Activated naive CD8-positive, alpha-beta T cell treated with anti-CD3 and anti-CD28 coated beads, Interleukin-2, amount 50 U/mL, for 24 hours (primary cell): ENCODE results near the gene UQCR10.

Experiments
- ATAC-seq: fragments of 150-1000 bp; cut with Tn5 transposase; one replicate; pipeline ENCODE4 v1.10.0; 2021
- DNase-seq: peaks from one replicate; pipeline ENCODE4 v3.0.0; 2021
- H3K27ac Mint-ChIP-seq: one replicate; pipeline ENCODE4 v1.8.0; 2021; ENCODE audit warnings: mild to moderate bottlenecking, mixed read lengths
- H3K27me3 Mint-ChIP-seq: one replicate; pipeline ENCODE4 v1.8.0; 2021; ENCODE audit warnings: mixed read lengths
- H3K36me3 Mint-ChIP-seq: one replicate; pipeline ENCODE4 v1.8.0; 2021; ENCODE audit warnings: low read depth, mixed read lengths
- H3K4me1 Mint-ChIP-seq: one replicate; pipeline ENCODE4 v1.8.0; 2021; ENCODE audit warnings: mixed read lengths
- H3K4me3 Mint-ChIP-seq: one replicate; pipeline ENCODE4 v1.8.0; 2021; ENCODE audit warnings: mild to moderate bottlenecking, moderate library complexity, mixed read lengths
- H3K9me3 Mint-ChIP-seq: one replicate; pipeline ENCODE4 v1.8.0; 2021; ENCODE audit warnings: mixed read lengths

Gene UQCR10

DNA sequence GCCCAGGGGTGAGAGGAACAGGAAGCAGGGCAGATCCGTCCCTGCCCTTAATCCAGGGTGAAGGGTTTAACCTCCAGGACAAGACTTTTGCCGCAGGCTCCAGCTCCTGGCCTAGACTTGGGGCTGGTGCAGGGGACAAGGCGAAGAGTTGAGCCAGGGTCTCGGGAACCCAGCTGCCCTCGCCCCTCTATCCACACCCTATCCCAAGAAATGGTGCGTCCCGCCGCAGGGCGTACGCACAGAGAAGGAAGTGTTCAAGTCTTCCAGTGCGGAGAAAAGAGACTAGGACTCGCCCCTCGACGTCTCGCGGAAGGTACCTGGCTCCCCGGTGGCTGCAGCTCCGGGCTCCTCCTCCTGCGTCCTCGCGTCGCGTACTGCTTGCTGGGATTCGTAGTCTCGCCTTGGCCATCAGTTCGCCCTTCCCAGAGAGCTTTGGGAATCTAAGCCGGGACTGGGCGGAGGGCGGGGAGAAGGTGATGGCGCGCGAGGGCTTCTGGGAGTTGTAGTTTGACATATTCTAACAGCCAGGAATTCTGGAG, 468 bp upstream of the UQCR10 start, which contains the start of gene ZMAT5:
ZMAT5 (minus strand) TSS at position 376 of the 539 bp plus-strand sequence. CDS start 18,463 bp downstream, outside the sequence.
- Mint-ChIP-seq H3K27me3 (no peaks in the 10 kb centered on the region), H3K4me1 (peaks cover 41% of the 10 kb centered on the region), H3K27ac (peak within 1 kb of the TSS; percentile 99), H3K4me3 (peak within 1 kb of the TSS; percentile 100), H3K9me3 (no peaks in the 10 kb centered on the region), H3K36me3 (peaks cover 28% of the 10 kb centered on the region)
- peak; percentile 89 for DNase-seq
- peak; percentile 98 for ATAC-seq

DNA sequence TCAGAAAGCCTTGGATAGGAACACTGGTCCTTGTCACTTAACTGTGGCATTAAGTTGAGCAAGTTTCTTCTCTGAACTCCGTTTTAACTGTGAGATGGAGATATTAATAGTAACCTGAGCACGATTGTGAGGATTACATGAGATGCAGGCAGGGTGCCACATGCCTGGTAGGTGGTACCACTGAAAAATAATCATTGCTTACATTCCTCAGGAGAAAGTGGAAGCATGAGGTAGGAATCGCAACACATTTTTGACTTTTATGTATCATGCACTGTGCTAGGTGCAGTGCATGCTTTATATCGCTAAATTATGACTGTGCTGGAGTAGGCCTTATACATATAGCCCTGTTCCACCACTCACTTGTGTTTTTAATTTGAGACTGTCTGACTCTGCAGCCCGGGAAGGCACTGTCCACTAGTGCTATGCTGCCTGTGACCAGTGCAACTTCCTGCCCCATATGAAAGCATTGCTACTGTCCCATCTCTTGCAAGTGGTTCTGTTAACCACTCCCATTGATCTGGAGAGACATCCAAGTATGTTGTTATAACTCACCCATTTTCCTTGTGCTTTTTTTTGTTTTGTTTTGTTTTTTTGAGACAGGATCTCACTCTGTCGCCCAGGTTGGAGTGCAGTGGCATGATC, 1.0 kb downstream of the UQCR10 start:
- Mint-ChIP-seq H3K4me1 (peaks cover 41% of the 10 kb centered on the region), H3K27me3 (no peaks in the 10 kb centered on the region), H3K9me3 (no peaks in the 10 kb centered on the region), H3K4me3 (peak overlapping the region; percentile 100), H3K36me3 (peaks cover 31% of the 10 kb centered on the region), H3K27ac (peak overlapping the region; percentile 99)
- DNase-seq (no peak), ATAC-seq (no peak)

DNA sequence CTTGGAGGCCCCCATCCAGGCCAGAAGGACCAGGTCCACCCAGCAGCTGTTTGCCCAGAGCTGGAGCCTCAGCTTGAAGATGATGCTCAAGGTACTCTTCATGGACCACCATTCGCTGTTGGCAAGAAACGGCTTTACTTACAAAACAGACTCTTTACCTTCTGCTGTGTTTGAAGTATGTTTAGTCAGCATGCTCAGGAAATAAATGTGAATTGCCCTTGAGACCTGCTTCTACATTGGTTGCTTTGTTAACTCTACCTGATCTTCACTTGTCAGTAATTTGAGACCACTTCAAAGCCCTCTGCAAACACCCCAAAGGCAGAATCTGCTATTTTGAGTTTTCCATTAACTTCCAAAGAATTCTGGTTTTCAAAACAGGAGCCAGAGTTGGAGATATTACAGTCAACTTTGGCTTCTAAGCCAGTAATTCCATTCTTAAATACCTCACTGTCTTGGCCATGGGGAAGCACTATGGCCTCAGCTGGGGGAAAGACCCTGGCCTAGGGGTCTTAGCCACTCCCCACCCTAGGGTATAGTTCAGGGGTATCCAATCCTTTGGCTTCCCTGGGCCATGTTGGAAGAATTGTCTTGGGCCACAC, 2.7 kb downstream of the UQCR10 start:
- Mint-ChIP-seq H3K36me3 (peaks cover 31% of the 10 kb centered on the region), H3K9me3 (no peaks in the 10 kb centered on the region), H3K27me3 (no peaks in the 10 kb centered on the region), H3K27ac (no peak overlapping the region), H3K4me1 (peaks cover 34% of the 10 kb centered on the region), H3K4me3 (peak overlapping the region; percentile 100)
- ATAC-seq (no peak), DNase-seq (no peak)

DNA sequence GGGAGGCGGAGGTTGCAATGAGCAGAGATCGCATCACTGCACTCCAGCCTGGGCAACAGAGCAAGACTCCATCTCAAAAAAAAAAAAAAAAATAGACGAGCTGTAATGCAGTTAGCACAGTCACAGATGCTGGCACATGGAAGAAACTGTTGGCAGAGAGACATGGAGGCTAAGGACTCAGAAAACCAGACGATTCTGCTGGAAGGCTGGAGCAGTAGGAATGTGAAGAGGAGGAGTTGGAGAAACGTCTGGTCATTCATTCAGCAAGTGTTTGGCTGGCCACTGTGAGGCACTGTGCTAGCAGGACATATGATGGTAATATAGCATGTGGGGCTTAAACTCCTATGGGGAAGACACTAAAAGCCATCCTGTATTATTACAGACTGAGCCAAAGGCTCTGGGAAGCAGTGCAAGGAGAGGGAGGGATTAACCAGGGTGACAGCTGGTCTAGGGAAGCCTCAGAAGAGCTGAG, 5.0 kb downstream of the UQCR10 start:
- ATAC-seq (no peak), DNase-seq (no peak)
- no peak overlapping the region for H3K27ac Mint-ChIP-seq
- peaks cover 30% of the 10 kb centered on the region for H3K36me3 Mint-ChIP-seq
- no peaks in the 10 kb centered on the region for H3K9me3 Mint-ChIP-seq
- peaks cover 21% of the 10 kb centered on the region for H3K4me1 Mint-ChIP-seq
- H3K4me3 Mint-ChIP-seq, result no peak overlapping the region
- H3K27me3 Mint-ChIP-seq, result no peaks in the 10 kb centered on the region

DNA sequence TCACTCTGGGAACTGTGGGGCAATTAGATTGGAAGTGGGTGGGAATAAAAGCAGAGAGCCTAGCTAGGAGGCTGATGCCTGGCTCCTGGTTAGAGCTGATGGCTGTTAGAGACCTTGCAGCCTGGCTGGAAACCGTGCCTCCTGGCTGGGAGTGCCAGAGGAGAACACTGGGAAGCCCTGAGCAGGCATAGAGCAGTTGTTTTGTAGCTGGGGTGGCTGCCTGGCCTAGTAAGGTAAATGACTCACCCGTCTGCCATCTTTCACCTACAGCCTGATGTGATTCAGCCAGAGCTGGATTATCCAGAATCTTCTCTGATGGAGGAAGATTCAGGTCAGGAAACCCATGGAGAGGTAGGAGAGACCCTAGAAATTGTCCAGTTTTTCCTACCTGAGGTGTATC, 6.1 kb downstream of the UQCR10 start:
- DNase-seq (no peak), ATAC-seq (no peak)
- Mint-ChIP-seq H3K27ac (no peak overlapping the region), H3K4me1 (peaks cover 16% of the 10 kb centered on the region), H3K4me3 (no peak overlapping the region), H3K9me3 (no peaks in the 10 kb centered on the region), H3K27me3 (no peaks in the 10 kb centered on the region), H3K36me3 (peaks cover 27% of the 10 kb centered on the region)

DNA sequence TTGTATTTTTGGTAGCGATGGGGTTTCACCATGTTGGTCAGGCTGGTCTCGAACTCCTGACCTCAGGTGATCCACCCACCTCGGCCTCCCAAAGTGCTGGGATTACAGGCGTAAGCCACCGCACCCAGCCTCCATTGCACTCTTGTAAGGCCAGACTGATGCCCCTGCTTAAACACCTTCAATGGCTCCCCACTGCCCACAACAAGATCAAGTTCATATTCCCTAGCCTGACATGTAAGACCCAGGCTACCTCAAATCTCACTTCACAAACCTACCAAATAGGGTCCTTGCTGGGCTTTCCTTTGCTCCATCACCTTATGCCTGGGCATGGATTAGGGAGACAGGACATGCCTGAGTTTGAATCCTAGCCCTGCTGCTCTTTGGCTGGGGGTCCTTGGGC, 13.1 kb downstream of the UQCR10 start:
- H3K4me1 Mint-ChIP-seq, result no peaks in the 10 kb centered on the region
- H3K27ac Mint-ChIP-seq, result no peak overlapping the region
- no peaks in the 10 kb centered on the region for H3K9me3 Mint-ChIP-seq
- DNase-seq, result no peak
- no peaks in the 10 kb centered on the region for H3K36me3 Mint-ChIP-seq
- H3K27me3 Mint-ChIP-seq, result no peaks in the 10 kb centered on the region
- no peak for ATAC-seq
- H3K4me3 Mint-ChIP-seq, result no peak overlapping the region

DNA sequence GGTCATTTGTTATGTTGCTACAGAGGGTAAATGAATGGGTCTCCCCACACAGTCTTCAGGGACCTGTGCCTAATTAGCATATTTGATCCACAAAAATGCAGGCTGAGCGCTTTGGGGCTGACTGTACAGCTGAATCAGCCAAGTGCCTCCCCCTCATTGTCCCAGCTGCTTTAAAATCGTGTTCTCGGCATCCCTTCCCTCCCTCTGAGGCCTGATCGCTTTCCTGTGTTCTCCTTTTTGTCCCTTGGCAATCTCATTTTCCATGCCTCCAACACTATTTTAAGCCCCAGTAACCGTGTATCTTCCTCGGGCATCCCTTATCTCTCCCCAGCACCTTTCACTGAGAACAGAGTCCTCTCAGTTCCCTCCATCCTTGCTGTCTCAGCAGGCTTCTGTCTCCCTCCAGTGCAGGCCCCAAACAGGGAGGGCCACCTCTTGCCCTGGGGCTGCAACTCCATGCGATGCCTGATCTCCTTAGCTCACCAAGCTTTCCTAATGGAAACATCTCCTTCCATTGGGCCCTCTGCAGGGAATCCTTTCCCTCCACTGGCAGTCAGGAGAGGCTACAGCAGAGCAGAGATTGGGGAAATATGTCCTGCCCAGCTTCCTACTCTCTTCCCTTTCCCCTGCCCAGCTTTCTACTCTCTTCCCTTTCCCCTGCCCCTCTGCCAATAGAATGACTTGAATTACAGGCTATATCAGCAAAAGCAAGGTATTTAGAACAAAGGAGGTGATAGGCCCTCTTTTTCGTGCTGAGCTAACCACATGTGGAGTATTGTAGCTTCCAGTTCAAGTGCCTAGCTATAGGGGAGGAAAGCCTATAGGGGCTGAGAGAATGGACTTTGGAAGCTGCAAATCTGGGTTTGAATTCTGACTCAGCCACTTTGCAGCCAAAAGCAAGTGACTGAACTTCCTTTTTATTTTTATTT, 13.8 kb downstream of the UQCR10 start:
- no peak for DNase-seq
- Mint-ChIP-seq H3K36me3 (no peaks in the 10 kb centered on the region), H3K9me3 (no peaks in the 10 kb centered on the region), H3K27me3 (no peaks in the 10 kb centered on the region), H3K27ac (no peak overlapping the region), H3K4me1 (no peaks in the 10 kb centered on the region), H3K4me3 (no peak overlapping the region)
- ATAC-seq, result no peak

DNA sequence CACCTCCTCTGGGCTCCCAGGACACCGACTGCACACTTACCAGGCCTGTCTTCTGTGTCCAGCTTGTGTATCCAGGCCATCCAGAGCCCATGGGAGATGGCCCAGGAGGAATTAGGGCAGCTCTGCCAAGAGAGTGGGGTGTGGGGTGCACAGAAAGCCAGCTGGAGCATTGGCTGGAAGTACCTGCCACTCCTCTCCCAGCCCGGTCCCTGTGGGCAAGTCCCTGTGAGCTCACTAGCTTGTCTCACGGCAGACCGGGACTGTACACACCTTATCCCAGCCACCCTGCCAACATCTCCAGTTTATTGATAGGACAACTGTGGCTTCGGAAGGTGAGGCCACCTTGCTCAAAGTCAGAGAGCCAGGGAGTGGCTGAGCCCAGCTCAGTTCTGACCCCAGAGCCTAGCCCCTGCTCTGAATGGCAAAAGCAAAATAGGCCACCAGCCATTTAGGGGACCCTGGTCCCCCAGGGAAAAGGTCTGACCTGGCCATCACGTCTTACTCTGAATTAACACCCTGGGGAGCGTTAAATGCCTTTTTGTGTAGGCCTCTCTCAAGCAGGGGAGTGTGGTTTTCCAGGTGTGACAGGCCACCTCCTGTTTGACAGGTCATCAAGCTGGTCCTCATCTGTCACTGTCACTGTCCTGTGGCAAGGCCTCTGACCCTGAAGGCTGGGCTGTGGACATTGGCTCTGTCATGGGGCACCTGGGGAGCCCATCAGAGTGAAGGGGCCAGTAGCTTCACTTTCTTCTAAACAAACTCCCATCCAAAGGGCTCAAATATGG, 15.1 kb downstream of the UQCR10 start:
- Mint-ChIP-seq H3K27ac (no peak overlapping the region), H3K4me3 (no peak overlapping the region), H3K36me3 (no peaks in the 10 kb centered on the region), H3K27me3 (no peaks in the 10 kb centered on the region), H3K4me1 (no peaks in the 10 kb centered on the region), H3K9me3 (no peaks in the 10 kb centered on the region)
- ATAC-seq (no peak), DNase-seq (no peak)

DNA sequence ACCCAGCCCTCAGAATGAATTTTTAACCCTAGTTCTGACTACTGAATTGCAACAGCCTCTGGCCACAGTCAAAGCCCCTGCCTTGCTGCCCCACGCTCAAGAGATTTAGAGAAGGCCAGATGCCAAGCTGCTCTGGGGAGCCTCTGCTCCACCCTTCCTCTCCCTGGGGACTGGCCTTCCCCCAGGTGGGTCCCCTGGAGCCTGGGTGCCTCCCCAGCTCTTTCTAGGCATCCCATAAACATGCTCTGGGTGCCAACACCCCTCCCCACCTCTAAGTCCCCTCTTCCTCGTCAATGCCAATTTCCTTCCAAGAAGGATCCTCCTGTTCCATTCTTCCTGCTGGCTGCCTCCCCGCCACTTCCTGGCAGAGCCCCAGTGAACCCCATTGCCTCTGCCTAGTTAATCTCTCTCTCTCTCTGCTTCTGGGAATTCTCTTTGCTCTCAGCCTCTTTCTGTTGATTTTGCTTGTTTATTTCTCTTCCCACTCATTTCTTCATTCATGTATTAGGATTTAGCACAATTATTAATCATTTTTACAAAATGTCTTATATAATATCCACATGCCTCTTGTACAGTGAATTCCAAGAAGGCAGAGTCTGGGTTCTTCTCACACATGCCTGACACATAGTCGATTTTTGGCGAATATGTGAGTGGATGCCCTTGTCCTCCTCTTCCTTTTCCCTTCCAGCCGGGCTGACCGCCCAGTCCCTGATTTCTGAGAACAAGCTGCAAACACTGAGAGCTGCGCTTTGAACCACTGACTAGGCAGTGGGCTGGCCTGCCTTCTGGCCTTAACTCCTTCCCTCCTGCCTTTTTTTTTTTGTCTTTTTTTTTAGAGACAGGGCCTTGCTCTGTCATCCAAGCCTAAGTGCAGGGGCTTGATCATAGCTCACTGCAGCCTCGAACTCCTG, 17.5 kb downstream of the UQCR10 start:
- Mint-ChIP-seq H3K9me3 (no peaks in the 10 kb centered on the region), H3K4me1 (no peaks in the 10 kb centered on the region), H3K36me3 (peaks cover 9% of the 10 kb centered on the region), H3K27ac (no peak overlapping the region), H3K4me3 (no peak overlapping the region), H3K27me3 (no peaks in the 10 kb centered on the region)
- DNase-seq (no peak), ATAC-seq (no peak)

DNA sequence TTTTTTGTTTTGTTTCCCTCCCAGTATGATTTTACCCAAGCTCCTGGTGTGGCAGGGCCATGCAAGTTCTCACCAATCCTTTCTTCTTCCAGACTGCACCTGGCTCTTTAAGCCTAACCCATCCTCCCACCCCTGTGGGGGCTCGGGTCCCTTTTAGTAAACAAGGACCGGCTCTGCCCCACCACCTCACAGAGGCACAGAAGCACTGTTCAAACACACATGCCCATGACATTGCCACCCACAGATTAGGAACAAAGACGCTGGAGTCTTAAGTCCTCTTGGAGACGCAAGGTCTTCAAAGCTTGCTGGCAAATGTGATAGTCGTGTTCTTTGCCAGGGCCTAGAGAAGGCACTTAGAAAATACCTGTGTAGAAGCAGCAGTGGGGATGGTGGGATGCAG, 18.9 kb downstream of the UQCR10 start:
- no peak for DNase-seq
- Mint-ChIP-seq H3K4me1 (no peaks in the 10 kb centered on the region), H3K9me3 (no peaks in the 10 kb centered on the region), H3K4me3 (no peak overlapping the region), H3K27ac (no peak overlapping the region), H3K36me3 (peaks cover 15% of the 10 kb centered on the region), H3K27me3 (no peaks in the 10 kb centered on the region)
- no peak for ATAC-seq

DNA sequence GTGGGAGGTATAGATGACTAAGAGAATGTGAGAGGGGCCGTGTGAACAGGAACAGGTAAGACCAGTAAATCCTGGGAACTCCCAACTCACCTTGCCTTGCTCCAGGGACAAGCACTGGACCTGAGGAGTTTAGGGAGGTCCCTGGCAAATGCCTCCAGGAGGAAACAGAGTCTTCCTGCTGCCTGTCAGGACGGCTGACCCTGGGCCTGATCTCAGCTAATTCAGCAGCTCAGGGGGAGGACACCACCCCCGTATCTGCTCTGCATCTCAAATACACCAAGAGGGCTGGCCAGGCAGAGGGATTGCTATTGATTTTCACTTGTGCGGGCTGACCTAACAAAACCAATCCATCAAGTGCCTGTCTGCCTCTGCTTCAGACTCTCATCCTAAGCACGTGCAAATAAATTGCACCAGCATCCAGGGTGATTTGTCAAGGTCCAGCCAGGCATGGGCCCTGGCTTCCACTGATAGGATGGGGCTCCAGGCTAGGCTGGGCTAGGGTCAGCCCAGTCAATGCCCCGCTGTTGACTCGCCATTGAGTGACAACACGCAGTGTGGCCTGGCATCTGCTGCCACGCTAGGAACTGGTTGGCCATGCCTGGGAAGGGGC, 20.3 kb downstream of the UQCR10 start:
- Mint-ChIP-seq H3K9me3 (no peaks in the 10 kb centered on the region), H3K36me3 (peaks cover 17% of the 10 kb centered on the region), H3K27ac (no peak overlapping the region), H3K4me1 (no peaks in the 10 kb centered on the region), H3K27me3 (no peaks in the 10 kb centered on the region), H3K4me3 (no peak overlapping the region)
- DNase-seq (no peak), ATAC-seq (no peak)

DNA sequence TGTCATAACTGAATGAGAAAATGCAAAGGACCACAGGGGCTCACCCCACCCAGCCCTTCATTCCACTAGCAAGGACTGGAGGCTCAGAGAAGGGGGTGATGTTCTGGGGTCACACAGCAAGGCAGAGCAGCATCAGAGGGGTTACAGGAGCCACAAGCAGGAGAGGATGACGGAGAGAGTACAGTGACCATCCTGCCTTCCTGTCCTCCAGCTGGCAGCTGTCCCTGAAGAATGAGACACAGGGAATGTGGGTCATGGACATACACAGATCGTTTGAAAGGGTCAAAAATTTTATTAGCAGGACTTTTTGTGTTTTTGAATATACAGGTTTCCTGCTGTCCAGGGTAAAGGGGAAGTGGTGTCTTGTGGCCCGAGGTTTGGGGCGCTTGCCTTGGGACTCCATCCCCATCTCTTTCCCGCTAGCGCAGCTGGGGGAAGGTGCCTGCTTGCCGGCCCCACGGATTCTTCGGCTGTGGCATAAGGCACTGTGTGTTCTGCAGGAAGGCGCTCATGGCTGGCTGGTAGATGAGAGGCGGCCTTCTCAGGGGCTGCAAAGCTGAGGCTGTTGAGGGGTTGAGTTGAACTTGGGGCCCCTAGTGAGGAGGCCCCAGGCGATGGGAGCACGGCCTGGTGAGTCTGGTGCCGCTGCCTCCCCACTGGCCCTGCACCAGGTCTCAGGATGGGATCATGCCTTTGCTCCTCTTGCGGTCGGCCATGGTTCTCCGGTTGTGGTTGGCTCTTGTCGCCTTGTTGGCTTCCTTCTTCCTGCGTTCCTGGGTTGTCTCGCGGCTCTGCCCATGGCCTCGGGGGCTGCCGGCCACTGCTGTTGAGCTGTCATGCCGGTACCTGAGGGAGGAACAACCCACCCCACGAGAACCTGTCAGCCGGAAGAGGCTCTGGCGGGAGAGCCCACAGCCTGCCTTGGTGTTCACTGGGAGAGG, 21.4 kb downstream of the UQCR10 start:
- Mint-ChIP-seq H3K4me1 (no peaks in the 10 kb centered on the region), H3K9me3 (no peaks in the 10 kb centered on the region), H3K4me3 (no peak overlapping the region), H3K36me3 (peaks cover 19% of the 10 kb centered on the region), H3K27me3 (no peaks in the 10 kb centered on the region), H3K27ac (no peak overlapping the region)
- DNase-seq (no peak), ATAC-seq (no peak)
